HG02943 (cell line): Measurements from ENCODE around the gene PCMT1.
"Not testable (repeated sequence)": the region's sequence is repeated elsewhere in the genome, so short reads cannot be mapped to it uniquely, and the experiment has no call there.

Experiments
- ATAC-seq: cut with Tn5 transposase; IDR thresholded peaks from one replicate; pipeline ENCODE4 v1.9.1; 2021; ENCODE audit warnings: mild to moderate bottlenecking, low read depth, moderate library complexity; ENCODE audit not compliant: unreplicated experiment

Gene PCMT1

GRCh38 chr6:149749082-149749593 lies 403 bp upstream of the PCMT1 start:
- ATAC-seq, result peak; percentile 5

DNA sequence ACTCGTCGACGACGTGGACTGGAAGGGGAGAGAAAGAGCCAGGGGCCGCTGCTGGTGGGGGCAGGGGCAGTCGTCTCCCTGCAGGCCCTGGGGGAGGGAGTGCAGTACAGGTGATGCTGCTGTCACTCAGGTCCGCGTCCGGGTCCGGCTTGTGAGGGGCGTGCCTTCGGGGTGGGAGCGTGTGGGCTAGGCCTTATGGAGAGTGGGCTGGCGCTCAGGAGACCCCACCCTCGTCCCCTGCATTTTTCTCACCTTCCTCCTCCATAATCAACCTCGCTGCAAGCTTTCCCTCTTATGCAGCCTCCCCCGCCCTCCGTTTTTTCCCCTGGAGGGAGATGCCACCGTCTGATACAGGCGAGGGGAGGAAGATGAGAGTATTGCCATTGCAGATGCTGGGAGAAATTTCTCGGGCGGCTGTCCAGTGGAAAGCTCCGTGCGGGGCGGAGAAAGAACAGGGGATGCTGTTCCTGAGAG lies 632 bp downstream of the PCMT1 start:
- ATAC-seq, result peak; percentile 18

- ATAC-seq, result no peak
Observed at GRCh38 chr6:149751239-149751638, 1.7 kb downstream of the PCMT1 start.

DNA sequence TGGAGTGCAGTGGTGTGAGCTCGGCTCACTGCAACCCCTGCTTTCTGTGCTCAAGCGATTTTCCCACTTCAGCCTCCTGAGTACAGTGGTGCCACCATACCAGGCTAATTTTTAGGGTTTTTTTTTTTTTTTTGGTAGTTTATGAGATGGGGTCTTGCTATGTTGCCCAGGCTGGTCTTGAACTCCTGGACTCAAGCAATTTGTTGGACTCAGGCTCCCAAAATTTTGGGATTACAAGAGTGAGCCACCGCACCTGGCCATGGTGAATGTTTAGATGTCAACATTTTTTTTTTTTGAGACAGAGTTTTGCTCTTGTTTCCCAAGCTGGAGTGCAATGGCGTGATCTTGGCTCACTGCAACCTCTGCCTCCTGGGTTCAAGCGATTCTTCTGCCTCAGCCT lies 2.4 kb downstream of the PCMT1 start:
- ATAC-seq, result not testable (repeated sequence)

- no peak for ATAC-seq
Observed at GRCh38 chr6:149752600-149753373, 3.2 kb downstream of the PCMT1 start.

DNA sequence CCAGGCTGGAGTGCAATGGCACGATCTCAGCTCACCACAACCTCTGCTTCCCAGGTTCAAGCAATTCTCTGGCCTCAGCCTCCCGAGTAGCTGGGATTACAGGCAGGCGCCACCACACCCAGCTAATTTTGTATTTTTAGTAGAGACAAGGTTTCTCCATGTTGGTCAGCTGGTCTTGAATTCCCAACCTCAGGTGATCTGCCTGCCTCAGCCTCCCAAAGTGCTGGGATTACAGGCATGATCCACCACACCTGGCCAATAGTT lies 3.8 kb downstream of the PCMT1 start:
- ATAC-seq, result not testable (repeated sequence)

DNA sequence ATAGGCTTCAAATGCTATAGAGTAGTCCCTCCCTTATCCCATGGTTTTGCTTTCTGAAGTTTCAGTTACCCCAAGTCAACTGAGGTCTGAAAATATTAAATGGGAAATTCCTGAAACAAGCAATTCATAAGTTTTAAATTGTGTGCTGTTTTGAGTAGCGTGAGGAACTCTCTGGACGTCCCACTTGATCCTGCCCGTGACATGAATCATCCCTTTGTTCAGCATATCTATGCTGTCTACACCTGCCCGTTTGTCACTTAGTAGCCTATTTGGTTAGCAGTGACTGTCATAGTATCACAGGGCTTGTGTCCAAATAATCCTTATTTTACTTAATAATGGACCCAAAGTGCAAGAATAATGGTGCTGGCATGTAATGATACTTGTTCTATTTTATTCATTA lies 5.0 kb downstream of the PCMT1 start:
- ATAC-seq, result no peak

GRCh38 chr6:149755300-149756260 lies 6.0 kb downstream of the PCMT1 start:
- ATAC-seq, result peak; percentile 62

GRCh38 chr6:149756261-149756636 lies 6.7 kb downstream of the PCMT1 start:
- ATAC-seq, result no peak

DNA sequence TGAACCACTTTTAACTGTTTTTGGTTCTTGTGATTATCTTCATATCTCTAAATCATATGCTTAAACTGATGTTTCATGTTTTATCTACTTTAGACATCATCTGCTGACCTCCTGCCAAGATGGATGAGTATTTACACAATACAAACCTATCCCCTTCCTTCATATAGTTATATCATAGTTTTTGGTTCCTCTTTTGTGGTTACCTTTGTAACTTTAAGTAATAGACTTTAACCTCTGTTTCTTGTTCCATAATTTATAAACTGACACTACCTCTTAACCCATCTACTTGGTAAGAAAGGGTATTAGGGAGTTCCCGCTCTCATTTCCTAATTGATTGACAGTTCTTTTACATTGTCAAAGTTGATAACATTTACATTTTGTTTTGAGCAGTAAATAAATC lies 11.9 kb downstream of the PCMT1 start:
- peak; percentile 93 for ATAC-seq

- ATAC-seq, result no peak
Observed at GRCh38 chr6:149763866-149764265, 14.3 kb downstream of the PCMT1 start.

- no peak for ATAC-seq
Observed at GRCh38 chr6:149766156-149766769, 16.7 kb downstream of the PCMT1 start.

DNA sequence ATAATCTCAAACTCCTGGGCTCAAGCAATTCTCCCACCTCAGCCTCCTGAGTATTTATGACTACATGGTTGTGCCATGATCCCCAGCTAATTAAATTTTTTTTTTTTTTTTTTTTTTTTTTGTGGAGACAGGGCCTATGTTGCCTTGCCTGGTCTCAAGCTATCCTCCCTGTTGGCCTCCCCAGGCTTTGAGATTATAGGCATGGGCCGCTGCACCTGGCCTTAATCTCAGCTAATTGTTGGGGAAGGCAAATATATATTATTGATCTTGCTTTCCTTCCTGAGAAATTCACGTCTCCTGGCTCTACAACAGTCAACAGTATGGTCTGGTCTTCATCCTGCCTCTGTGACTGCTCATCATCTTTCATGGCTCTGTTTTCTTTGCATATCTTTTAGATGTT lies 20.1 kb downstream of the PCMT1 start:
- ATAC-seq, result no peak

DNA sequence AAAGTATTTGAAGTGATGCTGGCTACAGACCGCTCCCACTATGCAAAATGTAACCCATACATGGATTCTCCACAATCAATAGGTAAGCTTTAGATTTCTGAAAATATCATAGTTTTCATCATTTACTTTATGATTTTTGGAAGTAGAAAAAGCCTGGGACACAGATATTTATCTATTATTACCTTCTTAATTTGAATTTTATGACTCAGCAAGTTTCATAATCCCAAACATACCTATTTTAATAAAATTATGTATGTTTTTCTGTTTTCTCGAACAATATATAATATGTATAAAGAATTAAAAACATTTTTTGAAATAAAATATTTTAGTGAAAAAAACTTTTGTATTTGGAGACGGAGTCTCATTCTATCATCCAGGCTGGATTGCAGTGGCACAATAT lies 21.6 kb downstream of the PCMT1 start:
- ATAC-seq, result no peak

GRCh38 chr6:149771925-149772324 lies 22.4 kb downstream of the PCMT1 start:
- no peak for ATAC-seq

- ATAC-seq, result no peak
Observed at GRCh38 chr6:149777624-149778023, 28.1 kb downstream of the PCMT1 start.

DNA sequence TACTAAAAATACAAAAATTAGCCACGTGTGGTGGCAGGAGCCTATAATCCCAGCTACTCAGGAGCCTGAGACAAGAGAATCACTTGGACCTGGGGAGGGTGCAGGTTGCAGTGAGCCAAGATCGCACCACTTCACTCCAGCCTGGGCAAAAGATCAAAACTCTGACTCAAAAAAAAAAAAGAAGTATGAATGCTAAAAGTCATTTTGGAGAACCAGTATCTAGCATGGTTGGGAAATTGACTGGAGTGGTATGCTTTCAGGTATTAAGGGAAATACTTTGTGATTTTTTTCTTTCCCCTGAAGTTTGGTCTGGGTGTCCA lies 30.1 kb downstream of the PCMT1 start:
- no peak for ATAC-seq

GRCh38 chr6:149781715-149782114 lies 32.2 kb downstream of the PCMT1 start:
- ATAC-seq, result no peak

- no peak for ATAC-seq
Observed at GRCh38 chr6:149782337-149782736, 32.8 kb downstream of the PCMT1 start.

GRCh38 chr6:149783551-149783950 lies 34.0 kb downstream of the PCMT1 start:
- no peak for ATAC-seq

- no peak for ATAC-seq
Observed at GRCh38 chr6:149806127-149806526, 56.6 kb downstream of the PCMT1 start.
